Ishikawa (cell line): ENCODE measurements around the gene HTT-AS.

Experiments used
- CEBPB ChIP-seq: IDR thresholded peaks from 2 replicates; pipeline ENCODE4 v1.6.1; 2012
- CREB1 ChIP-seq: IDR thresholded peaks from 2 replicates; pipeline ENCODE4 v1.6.1; 2012; ENCODE audit warnings: low read depth
- EGR1 ChIP-seq: IDR thresholded peaks from 2 replicates; pipeline ENCODE4 v1.6.1; 2012
- EP300 ChIP-seq: IDR thresholded peaks from 2 replicates; pipeline ENCODE4 v1.6.1; 2012; ENCODE audit warnings: borderline replicate concordance
- FOXM1 ChIP-seq: IDR thresholded peaks from 2 replicates; pipeline ENCODE4 v1.6.1; 2012; ENCODE audit warnings: low read depth, borderline replicate concordance
- MAX ChIP-seq: IDR thresholded peaks from 2 replicates; pipeline ENCODE4 v1.6.1; 2012
- NFIC ChIP-seq: IDR thresholded peaks from 2 replicates; pipeline ENCODE4 v1.6.1; 2012
- RAD21 ChIP-seq: IDR thresholded peaks from 2 replicates; pipeline ENCODE4 v1.6.1; 2012; ENCODE audit warnings: low read depth
- REST ChIP-seq: IDR thresholded peaks from 2 replicates; pipeline ENCODE4 v1.6.1; 2012; ENCODE audit warnings: low read depth, mild to moderate bottlenecking
- TAF1 ChIP-seq: IDR thresholded peaks from 2 replicates; pipeline ENCODE4 v1.6.1; 2012; ENCODE audit warnings: low read depth, mild to moderate bottlenecking
- TCF12 ChIP-seq: IDR thresholded peaks from 2 replicates; pipeline ENCODE4 v1.6.1; 2012; ENCODE audit warnings: low read depth
- TEAD4 ChIP-seq: IDR thresholded peaks from 2 replicates; pipeline ENCODE4 v1.6.1; 2012
- USF1 ChIP-seq: IDR thresholded peaks from 2 replicates; pipeline ENCODE4 v1.6.1; 2012
- YY1 ChIP-seq: IDR thresholded peaks from 2 replicates; pipeline ENCODE4 v1.6.1; 2012; ENCODE audit warnings: low read depth
- ZBTB7A ChIP-seq: IDR thresholded peaks from 2 replicates; pipeline ENCODE4 v1.6.1; 2012; ENCODE audit warnings: low read depth

The HTT-AS gene

GRCh38 chr4:3054169-3054759 is 20.1 kb downstream of the HTT-AS start:
- TF ChIP-seq REST (no peak), CREB1 (no peak)

- TF ChIP-seq TAF1 (no peak), ZBTB7A (no peak), RAD21 (peak; percentile 76), REST (no peak), USF1 (peak; percentile 77), EP300 (no peak)
Measured at GRCh38 chr4:3047464-3048286, 26.7 kb downstream of the HTT-AS start.

GRCh38 chr4:3046623-3047022 is 27.7 kb downstream of the HTT-AS start:
- no peak for TF ChIP-seq USF1
- no peak for TF ChIP-seq EGR1
- no peak for TF ChIP-seq NFIC
- TF ChIP-seq YY1, result no peak
- TF ChIP-seq ZBTB7A, result no peak
- no peak for TF ChIP-seq REST
- no peak for TF ChIP-seq TCF12
- TF ChIP-seq CREB1, result no peak
- no peak for TF ChIP-seq CEBPB
- TF ChIP-seq EP300, result no peak
- no peak for TF ChIP-seq FOXM1
- TF ChIP-seq RAD21, result no peak
- no peak for TF ChIP-seq TEAD4
- no peak for TF ChIP-seq TAF1

GRCh38 chr4:3046162-3046561 is 28.2 kb downstream of the HTT-AS start:
- TF ChIP-seq EP300 (no peak), YY1 (no peak), CREB1 (no peak), ZBTB7A (no peak), TEAD4 (no peak), MAX (no peak), CEBPB (no peak), USF1 (no peak), FOXM1 (no peak), REST (no peak), TCF12 (no peak), TAF1 (no peak)
